GM12878 (cell line): ENCODE results near the gene BRD9. TPM values are rescaled to one million over a fixed set of nuclear protein-coding genes. Genes with fewer than 3 reads are reported as not detected.

ENCODE experiments used
- ATAC-seq: fragments of 200-7000 bp; cut with Tn5 transposase; 3 replicates; pipeline ENCODE4 v1.9.1; 2020; ENCODE audit warnings: mild to moderate bottlenecking, moderate library complexity
- BruUV-seq: library from RNA; stranded (reverse); fragments of 400-500 nt; replicated peaks from 2 replicates; lab custom pipeline; 2021; lab: Mats Ljungman, UMichigan
- CTCF ChIA-PET: fragments of 300-600 bp; sonication (Branson Sonifier 250); formaldehyde crosslinking; extraction: SDS; loops from one replicate; lab custom pipeline; 2021; ENCODE audit warnings: inconsistent platforms; lab: Yijun Ruan, JAX
- POLR2A ChIA-PET: fragments of 350-600 bp; formaldehyde crosslinking; extraction: SDS; loops from one replicate; lab custom pipeline; 2021; ENCODE audit warnings: inconsistent platforms; lab: Charles Lee
- RAD21 ChIA-PET: fragments of 300-600 bp; sonication (Branson Sonifier 250); formaldehyde crosslinking; loops from one replicate; lab custom pipeline; 2023; ENCODE audit warnings: antibody characterized with exemption; ENCODE audit not compliant: unreplicated experiment; lab: Charles Lee
- SMC1A ChIA-PET: fragments of 300-600 bp; sonication (Branson Sonifier 250); formaldehyde crosslinking; loops from one replicate; lab custom pipeline; 2023; ENCODE audit not compliant: unreplicated experiment, uncharacterized antibody; lab: Charles Lee
- DNase-seq: peaks from one replicate; pipeline ENCODE4 v3.0.0-alpha.2; 2011; ENCODE audit warnings: low read depth, low spot score
- FAIRE-seq: peaks from 3 replicates; lab custom pipeline; 2011; peaks lifted over from hg19 to GRCh38; lab: Jason Lieb, UNC
- H2AFZ ChIP-seq: 2 replicates; pipeline ENCODE4 v1.6.0; 2011; ENCODE audit warnings: low read depth, low read length, control low read depth; ENCODE audit not compliant: control insufficient read depth
- H3K27ac ChIP-seq: 2 replicates; pipeline ENCODE4 v1.5.1; 2011; ENCODE audit warnings: control low read depth; ENCODE audit not compliant: control insufficient read depth, insufficient read depth
- H3K27me3 ChIP-seq, 2 experiments: replicated peaks in 1 of 2; 2 replicates each; pipeline versions ENCODE4 v1.6.0 to v1.6.1; 2011; ENCODE audit warnings: low read length in 1 of 2; ENCODE audit not compliant: control insufficient read depth in 2 of 2, insufficient read depth in 2 of 2
- H3K36me3 ChIP-seq, 2 experiments: 2 replicates each; pipeline ENCODE4 v1.5.1; 2011; ENCODE audit warnings: low read length in 1 of 2; ENCODE audit not compliant: control insufficient read depth in 2 of 2, insufficient read depth in 2 of 2
- H3K4me1 ChIP-seq: 2 replicates; pipeline ENCODE4 v1.6.1; 2011; ENCODE audit warnings: mild to moderate bottlenecking, low read length, moderate library complexity, mixed read lengths; ENCODE audit not compliant: control insufficient read depth, insufficient read depth
- H3K4me2 ChIP-seq: 2 replicates; pipeline ENCODE4 v1.6.0; 2011; ENCODE audit warnings: control low read depth; ENCODE audit not compliant: control insufficient read depth, insufficient read depth
- H3K4me3 ChIP-seq: fragments of 200-600 bp; sonication (generic); 2 replicates; pipeline ENCODE4 v1.5.1; 2016
- H3K79me2 ChIP-seq: 2 replicates; pipeline ENCODE4 v1.6.0; 2011; ENCODE audit warnings: low read length; ENCODE audit not compliant: control insufficient read depth, insufficient read depth
- H3K9ac ChIP-seq: 2 replicates; pipeline ENCODE4 v1.8.0; 2011; ENCODE audit warnings: low read length, control low read depth, mixed read lengths; ENCODE audit not compliant: control insufficient read depth, insufficient read depth
- H3K9me3 ChIP-seq: replicated peaks from 3 replicates; pipeline ENCODE4 v1.5.1; 2011; ENCODE audit warnings: mild to moderate bottlenecking, low read length; ENCODE audit not compliant: control insufficient read depth, insufficient read depth
- H4K20me1 ChIP-seq: 2 replicates; pipeline ENCODE4 v1.6.0; 2011; ENCODE audit not compliant: control insufficient read depth, insufficient read depth
- CEBPB ChIP-seq, 2 experiments: fragments of 150-350 bp in 1 of 2; IDR thresholded peaks; 2 replicates each; pipeline ENCODE4 v1.6.1; 2012 to 2014; ENCODE audit warnings: low read depth in 2 of 2, low read length in 2 of 2, borderline replicate concordance in 1 of 2, inconsistent platforms in 1 of 2
- CHD4 ChIP-seq: fragments of 200-600 bp; sonication (generic); IDR thresholded peaks from 2 replicates; pipeline ENCODE4 v1.6.1; 2016; ENCODE audit warnings: mild to moderate bottlenecking
- HDAC6 ChIP-seq: fragments of 200-600 bp; sonication (generic); IDR thresholded peaks from one replicate; pipeline ENCODE4 v1.8.0; 2017; ENCODE audit warnings: antibody characterized with exemption; ENCODE audit not compliant: unreplicated experiment
- IRF4 ChIP-seq: IDR thresholded peaks from 2 replicates; pipeline ENCODE4 v1.6.1; 2011; ENCODE audit warnings: low read depth, low read length
- MEF2A ChIP-seq: IDR thresholded peaks from 2 replicates; pipeline ENCODE4 v1.6.1; 2011; ENCODE audit warnings: low read depth, mild to moderate bottlenecking, low read length, moderate library complexity; ENCODE audit not compliant: insufficient read depth
- MEF2B ChIP-seq: fragments of 450-650 bp; IDR thresholded peaks from 2 replicates; pipeline ENCODE4 v1.6.1; 2018; ENCODE audit warnings: mild to moderate bottlenecking, moderate library complexity; ENCODE audit not compliant: partially characterized antibody, poor library complexity, severe bottlenecking
- MTA3 ChIP-seq: IDR thresholded peaks from 2 replicates; pipeline ENCODE4 v1.6.1; 2012; ENCODE audit warnings: low read length, inconsistent platforms, borderline replicate concordance
- NR2F1 ChIP-seq: fragments of 450-650 bp; conservative IDR thresholded peaks from 2 replicates; pipeline ENCODE4 v1.6.1; 2017; ENCODE audit warnings: mild to moderate bottlenecking
- RB1 ChIP-seq: fragments of 450-650 bp; formaldehyde crosslinking; IDR thresholded peaks from 2 replicates; pipeline ENCODE4 v1.6.1; 2017; ENCODE audit warnings: mild to moderate bottlenecking, borderline replicate concordance
- STAT1 ChIP-seq: fragments of 450-650 bp; conservative IDR thresholded peaks from 2 replicates; pipeline ENCODE4 v1.6.1; 2014; ENCODE audit warnings: antibody characterized with exemption, mild to moderate bottlenecking
- TBL1XR1 ChIP-seq: IDR thresholded peaks from 2 replicates; pipeline ENCODE4 v1.6.1; 2012; ENCODE audit warnings: low read depth, low read length, improper control_type of control experiment
- USF2 ChIP-seq: IDR thresholded peaks from 2 replicates; pipeline ENCODE4 v1.6.1; 2011; ENCODE audit warnings: low read depth, low read length, improper control_type of control experiment, borderline replicate concordance
- ZNF592 ChIP-seq: fragments of 450-650 bp; IDR thresholded peaks from 2 replicates; pipeline ENCODE4 v1.6.1; 2017; ENCODE audit warnings: mild to moderate bottlenecking, moderate library complexity
- WGBS: methylation state at CpG from one replicate; pipeline ENCODE4 v1.1.6; 2016; ENCODE audit warnings: low lambda C conversion rate; ENCODE audit not compliant: insufficient replicate concordance, insufficient coverage; ENCODE audit errors: missing lambda C conversion rate; 5-methylcytosine and 5-hydroxymethylcytosine counted together
- in situ Hi-C: fragments of 300-500 bp; cut with MboI; formaldehyde crosslinking; loops from 9 replicates; pipeline ENCODE4 v1.14.3; 2018; ENCODE audit warnings: mixed read lengths
- intact Hi-C: fragments of 100-400 bp; cut with micrococcal nuclease; formaldehyde crosslinking; loops from one replicate; pipeline ENCODE4 v1.14.2; 2022; ENCODE audit not compliant: unreplicated experiment
- polyA plus RNA-seq, 11 experiments: library from polyadenylated mRNA; depleted of rRNA in 4 of 11; unstranded in 6 of 11; stranded (reverse) in 5 of 11; fragments of >200 nt; fragmentation: Nextera tagmentation in 4 of 11; fragmentation: Illumina TruSeq in 1 of 11; extraction: Ambion mirVana in 4 of 11; extraction: Trizol in 1 of 11; gene quantifications; 1 replicate in 1 of 11; 2 replicates in 10 of 11; pipeline versions ENCODE4 v1.2.1 to v1.2.3, GENCODE V29; 2011 to 2016; ENCODE audit warnings: inconsistent platforms in 2 of 11, missing spikeins in 2 of 11, low read depth in 1 of 11
- total RNA-seq, 4 experiments: library from RNA; depleted of rRNA in 3 of 4; stranded (reverse); fragments of >200 nt in 3 of 4; fragmentation: Illumina TruSeq in 1 of 4; extraction: Trizol in 1 of 4; gene quantifications; 2 replicates each; pipeline versions ENCODE4 v1.2.1 to v1.2.3, GENCODE V29; 2013 to 2021
- TF ChIP-seq, protein P1 (sequence below): fragments of 450-650 bp; IDR thresholded peaks from 2 replicates; pipeline ENCODE4 v1.6.1; 2017; ENCODE audit warnings: mild to moderate bottlenecking, low read depth, inconsistent platforms; ENCODE audit not compliant: poor library complexity, severe bottlenecking

BRD9 gene
- total and polyA plus RNA-seq, 10 of the 15 experiments (the other 5 are each of a cell fraction or from before 2014, with no cell fraction given), result 2.0 to 48.6 (median 32.4) TPM

GRCh38 chr5:881551-881935, 11.1 kb downstream of the BRD9 start (continued):
- TF ChIP-seq, protein P1, sequence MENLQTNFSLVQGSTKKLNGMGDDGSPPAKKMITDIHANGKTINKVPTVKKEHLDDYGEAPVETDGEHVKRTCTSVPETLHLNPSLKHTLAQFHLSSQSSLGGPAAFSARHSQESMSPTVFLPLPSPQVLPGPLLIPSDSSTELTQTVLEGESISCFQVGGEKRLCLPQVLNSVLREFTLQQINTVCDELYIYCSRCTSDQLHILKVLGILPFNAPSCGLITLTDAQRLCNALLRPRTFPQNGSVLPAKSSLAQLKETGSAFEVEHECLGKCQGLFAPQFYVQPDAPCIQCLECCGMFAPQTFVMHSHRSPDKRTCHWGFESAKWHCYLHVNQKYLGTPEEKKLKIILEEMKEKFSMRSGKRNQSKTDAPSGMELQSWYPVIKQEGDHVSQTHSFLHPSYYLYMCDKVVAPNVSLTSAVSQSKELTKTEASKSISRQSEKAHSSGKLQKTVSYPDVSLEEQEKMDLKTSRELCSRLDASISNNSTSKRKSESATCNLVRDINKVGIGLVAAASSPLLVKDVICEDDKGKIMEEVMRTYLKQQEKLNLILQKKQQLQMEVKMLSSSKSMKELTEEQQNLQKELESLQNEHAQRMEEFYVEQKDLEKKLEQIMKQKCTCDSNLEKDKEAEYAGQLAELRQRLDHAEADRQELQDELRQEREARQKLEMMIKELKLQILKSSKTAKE, result no peak
- TF ChIP-seq TBL1XR1 (no peak), MTA3 (no peak), CEBPB (IDR thresholded peaks at IDR 0.05; ENCODE audit: borderline replicate concordance in 1 of 2, low read depth in 2 of 2, low read length in 2 of 2) (no peak)

GRCh38 chr5:880816-881550, 11.6 kb downstream of the BRD9 start:
- CTCF ChIA-PET, result no interaction called here
- H3K4me2 ChIP-seq, result no peak overlapping the region
- no peaks in the 10 kb centered on the region for H3K27me3 ChIP-seq
- POLR2A ChIA-PET, result no interaction called here
- no peak for DNase-seq
- peaks cover 5% of the 10 kb centered on the region; the same call in 1 of the 2 replicates for H4K20me1 ChIP-seq
- H3K36me3 ChIP-seq, result peaks cover 49 to 55% of the 10 kb centered on the region in 2 experiments
- no peak overlapping the region for H2AFZ ChIP-seq
- RAD21 ChIA-PET, result no interaction called here
- H3K9ac ChIP-seq, result no peak overlapping the region
- 99% methylated on average over 35 of the region's 35 CpGs for WGBS
- no peak overlapping the region for H3K4me3 ChIP-seq
- SMC1A ChIA-PET, result no interaction called here
- no peak overlapping the region for H3K27ac ChIP-seq
- intact Hi-C loops (no loop called here), in situ Hi-C loops (no loop called here)
- no TSS peak for BruUV-seq
- ATAC-seq, result no peak
- FAIRE-seq, result no peak
- peaks cover 4% of the 10 kb centered on the region; the same call in 1 of the 2 replicates for H3K79me2 ChIP-seq
- no peaks in the 10 kb centered on the region; the same call in 2 of the 3 replicates for H3K9me3 ChIP-seq
- no peaks in the 10 kb centered on the region for H3K4me1 ChIP-seq
- TF ChIP-seq HDAC6 (no peak), NR2F1 (no peak), STAT1 (no peak), IRF4 (no peak), MEF2B (no peak), MEF2A (no peak), RB1 (no peak), CHD4 (no peak), ZNF592 (no peak), USF2 (no peak)
